ENCODE data around the gene CASTOR1.

DNA sequence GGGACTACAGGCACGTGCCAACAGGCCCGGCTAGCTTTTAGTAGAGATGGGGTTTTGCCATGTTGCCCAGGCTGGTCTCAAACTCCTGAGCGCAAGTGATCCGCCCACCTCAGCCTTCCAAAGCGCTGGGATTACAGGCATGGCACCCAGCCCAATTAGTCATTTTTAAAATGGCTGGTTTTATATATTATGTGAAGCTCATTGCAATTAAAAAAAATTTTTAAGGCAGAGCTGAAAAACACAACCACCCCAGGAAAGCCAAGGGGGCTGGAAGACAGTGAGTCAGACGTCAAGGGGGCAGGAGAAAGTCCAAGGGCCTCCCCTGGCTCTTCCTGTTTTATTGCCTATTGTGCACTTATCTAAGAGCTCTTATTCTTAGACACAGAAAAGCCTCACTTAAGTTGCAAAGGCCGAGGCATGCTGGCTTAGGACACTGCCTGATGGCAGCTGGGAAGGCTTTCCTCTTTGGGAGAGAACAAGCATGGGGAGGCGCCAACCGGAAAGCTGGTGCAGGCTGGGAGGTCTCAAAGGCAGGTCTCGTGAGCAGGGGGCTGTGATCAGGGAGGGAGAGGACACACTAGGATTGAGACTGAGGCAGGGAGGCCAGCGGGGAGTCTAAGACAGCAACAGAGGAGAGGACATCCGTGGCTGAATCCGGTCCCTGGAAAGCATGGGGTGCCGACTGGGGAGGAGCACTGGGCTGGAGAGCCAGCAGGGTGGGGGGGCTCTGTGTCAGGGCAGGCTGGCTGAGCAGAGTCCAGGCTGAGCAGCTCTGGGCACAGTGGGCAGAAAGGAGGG, 11.6 kb downstream of the CASTOR1 start:
- TF ChIP-seq, protein P1, sequence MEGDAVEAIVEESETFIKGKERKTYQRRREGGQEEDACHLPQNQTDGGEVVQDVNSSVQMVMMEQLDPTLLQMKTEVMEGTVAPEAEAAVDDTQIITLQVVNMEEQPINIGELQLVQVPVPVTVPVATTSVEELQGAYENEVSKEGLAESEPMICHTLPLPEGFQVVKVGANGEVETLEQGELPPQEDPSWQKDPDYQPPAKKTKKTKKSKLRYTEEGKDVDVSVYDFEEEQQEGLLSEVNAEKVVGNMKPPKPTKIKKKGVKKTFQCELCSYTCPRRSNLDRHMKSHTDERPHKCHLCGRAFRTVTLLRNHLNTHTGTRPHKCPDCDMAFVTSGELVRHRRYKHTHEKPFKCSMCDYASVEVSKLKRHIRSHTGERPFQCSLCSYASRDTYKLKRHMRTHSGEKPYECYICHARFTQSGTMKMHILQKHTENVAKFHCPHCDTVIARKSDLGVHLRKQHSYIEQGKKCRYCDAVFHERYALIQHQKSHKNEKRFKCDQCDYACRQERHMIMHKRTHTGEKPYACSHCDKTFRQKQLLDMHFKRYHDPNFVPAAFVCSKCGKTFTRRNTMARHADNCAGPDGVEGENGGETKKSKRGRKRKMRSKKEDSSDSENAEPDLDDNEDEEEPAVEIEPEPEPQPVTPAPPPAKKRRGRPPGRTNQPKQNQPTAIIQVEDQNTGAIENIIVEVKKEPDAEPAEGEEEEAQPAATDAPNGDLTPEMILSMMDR (conservative IDR thresholded peaks at IDR 0.05 in 1 of 2, IDR thresholded peaks at IDR 0.05 in 1 of 2; ENCODE audit: low read depth in 1 of 2, low read length in 2 of 2), result no peak
- no peak for TF ChIP-seq EZH2 (IDR thresholded peaks at IDR 0.05; ENCODE audit: low read length, missing control alignments)

All from fibroblast of lung (primary cell).